Measurements from ENCODE around the gene VWCE. TPM values are rescaled to one million over a fixed set of nuclear protein-coding genes. Genes with fewer than 3 reads are reported as not detected.
"Not testable (repeated sequence)": the region's sequence is repeated elsewhere in the genome, so short reads cannot be mapped to it uniquely, and the experiment has no call there.

VWCE gene
- total RNA-seq, 1 experiment from 2014 or later, result 20.6 TPM

DNA sequence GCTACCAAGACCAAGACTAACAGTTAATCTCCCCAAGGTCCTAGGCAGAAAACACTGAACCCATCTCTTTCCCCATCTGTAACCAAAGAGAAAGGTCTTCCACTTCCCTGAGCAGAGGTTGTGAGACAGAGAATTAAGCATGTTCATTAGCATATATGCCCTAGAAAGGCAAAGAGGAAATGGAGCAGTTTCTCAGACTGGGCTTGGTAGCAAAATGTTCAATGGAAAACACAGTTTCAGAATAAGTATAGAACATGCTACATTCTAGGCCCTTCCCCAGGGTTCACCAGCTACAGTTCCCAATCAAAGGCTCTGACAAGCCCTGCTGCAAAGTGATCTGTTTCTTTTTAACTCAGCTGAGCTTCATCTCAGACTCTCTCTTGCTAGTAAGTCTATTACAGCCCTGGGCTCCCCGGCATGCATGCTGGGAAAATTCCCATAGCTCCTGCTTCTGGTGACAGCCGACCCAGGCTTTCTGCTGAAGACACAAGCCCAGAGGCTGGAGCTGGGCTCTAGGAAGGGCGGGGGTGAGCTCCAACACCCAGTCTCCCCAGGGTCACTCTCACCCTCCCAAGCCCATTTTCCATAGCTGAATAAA is 62.5 kb downstream of the VWCE start:
- H3K4ac ChIP-seq (ENCODE audit: low read depth, low read length); H3K27ac ChIP-seq (ENCODE audit: insufficient read length, low read depth, low read length); H3K27me3 ChIP-seq (ENCODE audit: insufficient read depth, low read length); H4K91ac ChIP-seq (ENCODE audit: insufficient read length, low read depth, low read length); H2BK12ac ChIP-seq (ENCODE audit: insufficient read length, low read depth, low read length); H2BK120ac ChIP-seq (ENCODE audit: low read depth, low read length, poor library complexity, severe bottlenecking); H3K79me1 ChIP-seq (ENCODE audit: insufficient read depth, low read depth, low read length, poor library complexity, severe bottlenecking); H2BK5ac ChIP-seq (ENCODE audit: insufficient read length, low read length); H3K56ac ChIP-seq (ENCODE audit: insufficient read length, low read depth, low read length); H3K4me3 Mint-ChIP-seq; H3K4me1 Mint-ChIP-seq; H4K5ac ChIP-seq (ENCODE audit: insufficient read length, low read depth, low read length); DNase-seq; H3T11ph ChIP-seq (ENCODE audit: low read length); H2AK5ac ChIP-seq (ENCODE audit: insufficient read length, low read length); H3K4me1 ChIP-seq (ENCODE audit: insufficient read depth, low read length); H3K23ac ChIP-seq (ENCODE audit: insufficient read length, low read depth, low read length); H3K36me3 Mint-ChIP-seq (ENCODE audit: insufficient read depth in 1 of 3, low read depth in 3 of 3); H3K9me3 ChIP-seq (ENCODE audit: control insufficient read depth, low read depth, low read length); H4K20me1 ChIP-seq (ENCODE audit: control insufficient read depth, insufficient read depth, insufficient read length); H3K4me2 ChIP-seq (ENCODE audit: insufficient read depth, insufficient read length, low read length); H4K8ac ChIP-seq (replicated peaks; ENCODE audit: insufficient read length, low read depth, low read length); H2AFZ ChIP-seq (ENCODE audit: low read length); H3K27ac Mint-ChIP-seq; H3K9ac ChIP-seq (ENCODE audit: extremely low read depth, insufficient read length, low read length); H3K18ac ChIP-seq (ENCODE audit: insufficient read length, low read depth, low read length); H3K27me3 Mint-ChIP-seq (ENCODE audit: low read depth); H3K23me2 ChIP-seq (ENCODE audit: insufficient read length, low read depth, low read length, poor library complexity, severe bottlenecking); H2BK20ac ChIP-seq (ENCODE audit: low read depth, low read length, poor library complexity, severe bottlenecking); H2BK15ac ChIP-seq (ENCODE audit: low read depth, low read length); H3K14ac ChIP-seq (ENCODE audit: insufficient read depth, low read length); H3K79me2 ChIP-seq (ENCODE audit: insufficient read depth, low read length); H3K9me3 Mint-ChIP-seq: not testable (repeated sequence)
- WGBS (ENCODE audit: extremely low coverage, insufficient read length, low lambda C conversion rate), result no CpG with 5 or more reads among the region's 3 CpGs

GRCh38 chr11:61231585-61231984 is 63.5 kb downstream of the VWCE start:
- H3K23ac ChIP-seq (ENCODE audit: insufficient read length, low read depth, low read length); H3K27ac Mint-ChIP-seq; H2BK20ac ChIP-seq (ENCODE audit: low read depth, low read length, poor library complexity, severe bottlenecking); H3K23me2 ChIP-seq (ENCODE audit: insufficient read length, low read depth, low read length, poor library complexity, severe bottlenecking); H3K79me2 ChIP-seq (ENCODE audit: insufficient read depth, low read length); H4K91ac ChIP-seq (ENCODE audit: insufficient read length, low read depth, low read length); H2AFZ ChIP-seq (ENCODE audit: low read length); H3K4me2 ChIP-seq (ENCODE audit: insufficient read depth, insufficient read length, low read length); H3K56ac ChIP-seq (ENCODE audit: insufficient read length, low read depth, low read length); H3K4ac ChIP-seq (ENCODE audit: low read depth, low read length); H4K8ac ChIP-seq (replicated peaks; ENCODE audit: insufficient read length, low read depth, low read length); H3K4me1 ChIP-seq (ENCODE audit: insufficient read depth, low read length); H2AK5ac ChIP-seq (ENCODE audit: insufficient read length, low read length); H3K9me3 Mint-ChIP-seq; H3K27me3 ChIP-seq (ENCODE audit: insufficient read depth, low read length); H3K27ac ChIP-seq (ENCODE audit: insufficient read length, low read depth, low read length); H2BK12ac ChIP-seq (ENCODE audit: insufficient read length, low read depth, low read length); H4K20me1 ChIP-seq (ENCODE audit: control insufficient read depth, insufficient read depth, insufficient read length); H2BK5ac ChIP-seq (ENCODE audit: insufficient read length, low read length); H3K14ac ChIP-seq (ENCODE audit: insufficient read depth, low read length); DNase-seq; H3K4me3 Mint-ChIP-seq; H2BK120ac ChIP-seq (ENCODE audit: low read depth, low read length, poor library complexity, severe bottlenecking); H3K36me3 Mint-ChIP-seq (ENCODE audit: insufficient read depth in 1 of 3, low read depth in 3 of 3); H3K18ac ChIP-seq (ENCODE audit: insufficient read length, low read depth, low read length); H3K4me1 Mint-ChIP-seq; H4K5ac ChIP-seq (ENCODE audit: insufficient read length, low read depth, low read length); H3K27me3 Mint-ChIP-seq (ENCODE audit: low read depth); H2BK15ac ChIP-seq (ENCODE audit: low read depth, low read length); H3K9ac ChIP-seq (ENCODE audit: extremely low read depth, insufficient read length, low read length); H3K9me3 ChIP-seq (ENCODE audit: control insufficient read depth, low read depth, low read length); H3K79me1 ChIP-seq (ENCODE audit: insufficient read depth, low read depth, low read length, poor library complexity, severe bottlenecking); H3T11ph ChIP-seq (ENCODE audit: low read length): not testable (repeated sequence)
- no CpG with 5 or more reads among the region's 5 CpGs for WGBS (ENCODE audit: extremely low coverage, insufficient read length, low lambda C conversion rate)

Data from H9 (cell line).